Measurements from ENCODE around the gene TRMT10C. TPM values are rescaled to one million over a fixed set of nuclear protein-coding genes. Genes with fewer than 3 reads are reported as not detected.
"Not testable (repeated sequence)": the region's sequence is repeated elsewhere in the genome, so short reads cannot be mapped to it uniquely, and the experiment has no call there.

The TRMT10C gene
- total RNA-seq, 1 experiment from 2014 or later = 49.7 TPM

DNA sequence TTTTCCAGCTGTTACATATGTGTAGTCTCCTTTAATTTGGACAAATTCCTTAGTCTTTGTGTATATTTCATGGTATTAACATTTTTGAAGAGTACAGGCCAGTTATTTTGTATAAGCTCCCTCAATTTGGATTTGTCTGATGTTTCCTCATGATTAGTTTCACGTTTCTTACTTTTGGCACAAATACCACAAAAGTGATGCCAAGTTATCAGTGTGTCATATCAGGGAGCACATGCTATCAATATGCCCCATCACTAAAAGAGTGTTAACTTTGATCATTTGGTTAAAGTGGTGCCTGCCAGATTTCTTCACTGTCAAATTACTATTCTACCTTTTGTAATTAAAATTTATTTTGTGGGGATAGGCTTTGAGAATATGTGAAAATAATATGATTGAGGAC lies 26.9 kb downstream of the TRMT10C start:
- Histone ChIP-seq H3K4me3 (no peak overlapping the region), H3K9me3 (no peaks in the 10 kb centered on the region), H3K36me3 (peaks cover 83% of the 10 kb centered on the region), H3K27me3 (no peaks in the 10 kb centered on the region)
- no peak for DNase-seq

DNA sequence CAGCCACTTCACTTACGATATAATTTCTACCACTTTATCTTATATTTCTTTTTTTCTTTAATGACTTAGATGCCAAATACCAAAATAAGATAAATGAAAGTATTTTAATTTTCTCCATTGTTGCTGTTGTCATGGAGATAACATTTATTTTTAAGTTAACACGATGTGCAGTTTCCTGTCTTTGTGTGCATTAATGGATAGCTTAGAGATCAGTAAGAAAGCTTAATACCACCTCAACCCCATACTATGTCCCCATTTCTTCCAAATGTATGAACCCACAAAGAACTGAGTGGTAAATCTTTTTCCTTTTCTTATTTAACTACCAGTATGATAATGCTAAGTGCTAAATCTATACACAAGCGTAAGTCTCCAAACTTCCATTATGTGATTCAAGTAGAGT lies 29.4 kb downstream of the TRMT10C start:
- Histone ChIP-seq H3K9me3 (no peaks in the 10 kb centered on the region), H3K4me3 (no peak overlapping the region), H3K36me3 (peaks cover 71% of the 10 kb centered on the region), H3K27me3 (no peaks in the 10 kb centered on the region)
- no peak for DNase-seq

DNA sequence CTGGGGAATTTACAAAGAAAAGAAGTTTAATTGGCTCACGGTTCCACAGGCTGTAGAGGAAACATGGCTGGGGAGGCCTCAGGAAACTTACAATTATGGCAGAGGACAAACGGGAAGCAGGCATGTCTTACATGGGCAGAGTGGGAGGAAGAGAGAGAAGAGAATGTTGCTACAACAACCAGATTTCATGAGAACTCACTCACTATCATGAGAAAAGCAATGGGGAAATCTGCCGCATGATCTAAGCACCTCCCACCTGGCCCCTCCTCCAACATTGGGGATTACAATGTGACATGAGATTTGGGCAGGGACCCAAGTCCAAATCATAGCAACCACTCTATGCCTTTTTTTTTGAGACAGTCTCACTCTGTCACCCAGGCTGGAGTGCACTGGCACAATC lies 41.1 kb downstream of the TRMT10C start:
- Histone ChIP-seq H3K36me3 (peaks cover 16% of the 10 kb centered on the region), H3K4me3 (no peak overlapping the region), H3K27me3 (no peaks in the 10 kb centered on the region), H3K9me3 (no peaks in the 10 kb centered on the region; the same call in 1 of the 2 replicates)
- DNase-seq = no peak

DNA sequence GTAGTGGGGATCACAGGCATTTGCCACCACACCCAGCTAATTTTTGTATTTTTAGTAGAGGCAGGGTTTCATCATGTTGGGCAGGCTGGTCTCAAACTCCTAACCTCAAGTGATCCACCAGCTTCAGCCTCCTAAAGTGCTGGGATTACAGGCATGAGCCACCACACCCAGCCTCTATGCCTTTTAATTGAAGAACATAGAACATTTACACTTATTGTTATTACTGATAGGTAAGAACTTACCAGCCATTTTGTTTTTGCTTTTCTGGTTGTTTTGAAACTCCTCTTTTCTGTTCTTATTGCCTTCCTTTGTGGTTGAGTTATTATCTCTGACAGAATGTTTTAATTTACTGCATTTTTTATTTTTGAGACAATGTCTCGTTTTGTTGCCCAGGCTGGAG lies 41.5 kb downstream of the TRMT10C start:
- no peaks in the 10 kb centered on the region for H3K27me3 ChIP-seq
- peaks cover 16% of the 10 kb centered on the region for H3K36me3 ChIP-seq
- no peak overlapping the region for H3K4me3 ChIP-seq
- DNase-seq = no peak
- no peaks in the 10 kb centered on the region; the same call in 1 of the 2 replicates for H3K9me3 ChIP-seq

DNA sequence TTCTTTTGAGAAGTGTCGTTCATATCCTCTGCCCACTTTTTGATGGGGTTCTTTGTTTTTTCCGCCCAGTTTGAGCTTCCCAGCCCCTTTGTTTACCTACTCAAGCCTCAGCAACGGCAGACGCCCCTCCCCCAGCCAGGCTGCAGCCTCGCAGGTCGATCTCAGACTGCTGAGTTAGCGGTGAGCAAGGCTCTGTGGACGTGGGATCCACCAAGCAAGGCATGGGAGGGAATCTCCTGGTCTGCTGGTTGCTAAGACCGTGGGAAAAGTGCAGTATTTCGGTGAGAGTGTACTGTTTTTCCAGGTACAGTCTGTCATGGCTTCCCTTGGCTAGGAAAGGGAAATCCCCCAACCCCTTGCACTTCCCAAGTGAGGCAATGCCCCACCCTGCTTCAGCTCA lies 43.7 kb downstream of the TRMT10C start:
- H3K27me3 ChIP-seq, H3K9me3 ChIP-seq, H3K4me3 ChIP-seq: not testable (repeated sequence)

DNA sequence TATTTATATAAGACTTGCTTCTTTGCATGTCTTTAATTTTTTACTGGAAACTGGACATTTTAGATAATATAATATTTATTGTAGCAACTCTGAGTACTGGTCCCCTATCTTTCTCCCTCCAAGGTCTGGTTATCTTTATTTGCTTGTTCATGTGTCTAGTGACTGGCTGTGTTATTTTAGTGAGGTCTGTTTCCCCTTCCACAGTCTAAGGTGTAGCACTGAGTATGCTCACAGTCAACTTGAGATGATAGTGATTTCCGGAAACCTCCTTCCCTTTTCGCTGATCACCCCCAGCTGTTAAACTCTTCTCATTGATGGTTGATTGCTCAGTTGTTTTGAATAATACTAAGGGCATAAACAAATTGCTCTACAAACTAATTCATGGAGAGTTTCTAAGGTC lies 49.4 kb downstream of the TRMT10C start:
- Histone ChIP-seq H3K9me3 (no peaks in the 10 kb centered on the region), H3K4me3 (no peak overlapping the region), H3K27me3 (no peaks in the 10 kb centered on the region), H3K36me3 (no peaks in the 10 kb centered on the region)
- no peak for DNase-seq

More for the DNA sequence above, 43.7 kb downstream of the TRMT10C start:
- not testable (repeated sequence) for H3K36me3 ChIP-seq, DNase-seq

DNA sequence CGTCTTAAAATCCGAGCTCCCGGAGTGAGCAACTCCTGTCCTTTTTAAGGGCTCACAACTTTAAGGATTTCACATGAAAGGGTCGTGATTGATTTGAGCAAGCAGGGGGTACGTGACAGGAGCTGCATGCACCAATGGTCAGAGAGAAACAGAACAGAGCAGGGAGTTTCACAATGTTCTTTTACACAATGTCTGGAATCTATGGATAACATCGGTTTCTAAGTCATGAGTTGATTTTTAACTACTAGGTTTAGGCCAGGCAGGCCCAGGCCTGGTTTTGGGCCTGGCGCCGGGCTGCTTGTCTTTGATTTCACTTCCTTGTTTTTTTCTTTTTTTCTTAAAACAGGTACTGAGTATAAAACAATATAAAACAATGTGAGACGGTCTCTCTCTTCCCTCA lies 51.3 kb downstream of the TRMT10C start:
- DNase-seq, H3K4me3 ChIP-seq, H3K27me3 ChIP-seq, H3K9me3 ChIP-seq, H3K36me3 ChIP-seq: not testable (repeated sequence)

DNA sequence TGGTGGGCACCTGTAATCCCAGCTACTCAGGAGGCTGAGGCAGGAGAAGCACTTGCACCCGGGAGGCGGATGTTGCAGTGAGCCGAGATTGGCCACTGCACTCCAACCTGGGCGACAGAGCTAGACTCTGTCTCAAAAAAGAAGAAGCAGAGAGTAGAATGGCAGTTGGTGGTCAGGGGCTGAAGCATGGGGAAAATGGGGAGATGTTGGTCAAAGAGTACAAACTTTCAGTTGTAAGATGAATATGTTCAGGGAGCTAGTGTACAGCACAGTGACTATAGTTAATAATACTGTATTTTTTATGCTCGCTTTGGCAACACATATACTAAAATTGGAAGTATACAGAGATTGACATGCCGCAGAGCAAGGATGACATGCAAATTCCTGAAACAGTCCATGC lies 53.9 kb downstream of the TRMT10C start:
- no peak for DNase-seq
- H3K36me3 ChIP-seq = no peaks in the 10 kb centered on the region
- H3K9me3 ChIP-seq = no peaks in the 10 kb centered on the region
- no peaks in the 10 kb centered on the region for H3K27me3 ChIP-seq
- H3K4me3 ChIP-seq = no peak overlapping the region

Other genes with a start within 250 kb of the TRMT10C start
- gene IMPG2, start 241.3 kb upstream of the TRMT10C start, total RNA-seq (2014; rRNA removed; shearing (Covaris generic); ENCODE audit: low replicate concordance) = under 0.01 and 0.89 TPM in 2 replicates
- gene SENP7, start 48.7 kb upstream of the TRMT10C start, total RNA-seq (2014; rRNA removed; shearing (Covaris generic); ENCODE audit: low replicate concordance) = 2.8 and 5.6 TPM in 2 replicates
- gene PCNP, start 12.3 kb downstream of the TRMT10C start, total RNA-seq (2014; rRNA removed; shearing (Covaris generic); ENCODE audit: low replicate concordance) = 127 and 251 TPM in 2 replicates
- gene ZBTB11, start 115.3 kb downstream of the TRMT10C start, total RNA-seq (2014; rRNA removed; shearing (Covaris generic); ENCODE audit: low replicate concordance) = 22.0 and 41.2 TPM in 2 replicates
- 2,355 and 3,485 TPM in 2 replicates for gene RPL24, start 124.8 kb downstream of the TRMT10C start, total RNA-seq (2014; rRNA removed; shearing (Covaris generic); ENCODE audit: low replicate concordance)
- gene CEP97, start 162.7 kb downstream of the TRMT10C start, total RNA-seq (2014; rRNA removed; shearing (Covaris generic); ENCODE audit: low replicate concordance) = 9.7 and 11.0 TPM in 2 replicates
- gene NXPE3, start 217.3 kb downstream of the TRMT10C start, total RNA-seq (2014; rRNA removed; shearing (Covaris generic); ENCODE audit: low replicate concordance) = 7.5 and 12.4 TPM in 2 replicates